ENCODE data around the gene MYH10.

- no peak for TF ChIP-seq CTCF (IDR thresholded peaks at IDR 0.05; ENCODE audit: poor library complexity, severe bottlenecking)
- TF ChIP-seq REST (IDR thresholded peaks at IDR 0.05; ENCODE audit: borderline replicate concordance): no peak
- TF ChIP-seq RAD21 (conservative IDR thresholded peaks at IDR 0.05): no peak
- no peak for TF ChIP-seq EP300 (conservative IDR thresholded peaks at IDR 0.05; ENCODE audit: poor library complexity, severe bottlenecking)
- no peak for TF ChIP-seq EZH2 (IDR thresholded peaks at IDR 0.05; ENCODE audit: borderline replicate concordance, insufficient read depth, low read length, poor library complexity, severe bottlenecking)
Measured at GRCh38 chr17:8673612-8674011, 43.1 kb upstream of the MYH10 start.

All from neural cell (in vitro differentiated cells).